ENCODE measurements around the gene CC2D1A. TPM values are rescaled to one million over a fixed set of nuclear protein-coding genes. Genes with fewer than 3 reads are reported as not detected.

Gene CC2D1A
- polyA plus RNA-seq, 1 of the 3 experiments (the other 2 are of a cell fraction), result 24.2 TPM

- H3K79me2 ChIP-seq (ENCODE audit: insufficient read depth), result peaks cover 11% of the 10 kb centered on the region; the same call in 1 of the 2 replicates
- no peaks in the 10 kb centered on the region for H3K27me3 ChIP-seq (ENCODE audit: insufficient read depth)
- CTCF ChIA-PET, result interaction anchor here (1.1 to 8.2 kb wide), 6 partner anchors 12 to 214 kb away, joined by 3 to 133 read pairs (median 6); partner anchors contain the start of gene MISP3
- H4K20me1 ChIP-seq (ENCODE audit: insufficient read depth), result no peaks in the 10 kb centered on the region
- no peak overlapping the region for H3K4me3 ChIP-seq (ENCODE audit: low read depth in 2 of 2, low read length in 1 of 2)
- peak; percentile 38 for DNase-seq
- peaks cover 28% of the 10 kb centered on the region for H3F3A ChIP-seq (replicated peaks; ENCODE audit: insufficient read depth)
- no peak overlapping the region for H2AFZ ChIP-seq (ENCODE audit: low read depth)
- H3K9me2 ChIP-seq, result no peaks in the 10 kb centered on the region
- TF ChIP-seq GATA2 (CRISPR knock-in tag; IDR thresholded peaks at IDR 0.05), result no peak
- TF ChIP-seq RCOR1 (IDR thresholded peaks at IDR 0.05; ENCODE audit: low read length), result no peak
- no peak for TF ChIP-seq USF2 (IDR thresholded peaks at IDR 0.05; ENCODE audit: borderline replicate concordance, low read depth, low read length)
- no peak for TF ChIP-seq MXI1 (IDR thresholded peaks at IDR 0.05; ENCODE audit: low read depth, low read length)
- no peak for TF ChIP-seq POLR2AphosphoS5 (IDR thresholded peaks at IDR 0.05; ENCODE audit: low read depth, low read length)
- no peak for TF ChIP-seq PBX3 (IDR thresholded peaks at IDR 0.05)
- TF ChIP-seq MAX (IDR thresholded peaks at IDR 0.05; ENCODE audit: low read depth), result no peak
- TF ChIP-seq CTCF (IDR thresholded peaks at IDR 0.05), result peak; percentile 21; the same call in 1 of the 2 replicates
- TF ChIP-seq REST (IDR thresholded peaks at IDR 0.05; ENCODE audit: low read depth, low read length), result no peak
- TF ChIP-seq CHD2 (IDR thresholded peaks at IDR 0.05; ENCODE audit: low read length, partially characterized antibody), result no peak
- no peak for TF ChIP-seq FOSL2 (IDR thresholded peaks at IDR 0.05; ENCODE audit: borderline replicate concordance, low read depth)
- peak; percentile 19; the same call in 1 of the 2 replicates for TF ChIP-seq TCF12 (IDR thresholded peaks at IDR 0.05)
- no peak for TF ChIP-seq EP300 (IDR thresholded peaks at IDR 0.05; ENCODE audit: borderline replicate concordance in 1 of 2, low read depth in 1 of 2, low read length in 1 of 2)
- TF ChIP-seq SIN3A (IDR thresholded peaks at IDR 0.05; ENCODE audit: borderline replicate concordance, low read depth, low read length), result no peak
- no peak for TF ChIP-seq USF1 (IDR thresholded peaks at IDR 0.05; ENCODE audit: borderline replicate concordance, low read depth)
- no peaks in the 10 kb centered on the region for H3K36me3 ChIP-seq (replicated peaks in 1 of 2; ENCODE audit: control insufficient read depth in 1 of 2, insufficient read depth in 2 of 2, low read length in 1 of 2)
- H3K9me3 ChIP-seq, result no peaks in the 10 kb centered on the region
- POLR2A ChIA-PET, result no interaction called here
- 100% methylated on average over 3 of the region's 3 CpGs for WGBS (ENCODE audit: low lambda C conversion rate)
- no peak overlapping the region for H3K9ac ChIP-seq
- no peak overlapping the region for H3K4me2 ChIP-seq
- peaks cover 9 to 10% of the 10 kb centered on the region in 2 experiments; a peak in 3 of 4 replicates for H3K4me1 ChIP-seq (ENCODE audit: control insufficient read depth in 1 of 2, insufficient read depth in 2 of 2, low read depth in 1 of 2, low read length in 1 of 2)
- peak overlapping the region in 1 of 2 experiments; percentile 98; a peak in 1 of 4 replicates for H3K27ac ChIP-seq (ENCODE audit: low read depth in 2 of 2, low read length in 1 of 2)
Observed at GRCh38 chr19:13859361-13859880, 46.6 kb upstream of the CC2D1A start.
